D341Med (cell line): ENCODE data around the gene HTR4.
"Not testable (repeated sequence)": the region's sequence is repeated elsewhere in the genome, so short reads cannot be mapped to it uniquely, and the experiment has no call there.

Experiments
- DNase-seq: peaks from one replicate; pipeline ENCODE4 v3.0.0; 2012; ENCODE audit warnings: low spot score

The HTR4 gene

DNA sequence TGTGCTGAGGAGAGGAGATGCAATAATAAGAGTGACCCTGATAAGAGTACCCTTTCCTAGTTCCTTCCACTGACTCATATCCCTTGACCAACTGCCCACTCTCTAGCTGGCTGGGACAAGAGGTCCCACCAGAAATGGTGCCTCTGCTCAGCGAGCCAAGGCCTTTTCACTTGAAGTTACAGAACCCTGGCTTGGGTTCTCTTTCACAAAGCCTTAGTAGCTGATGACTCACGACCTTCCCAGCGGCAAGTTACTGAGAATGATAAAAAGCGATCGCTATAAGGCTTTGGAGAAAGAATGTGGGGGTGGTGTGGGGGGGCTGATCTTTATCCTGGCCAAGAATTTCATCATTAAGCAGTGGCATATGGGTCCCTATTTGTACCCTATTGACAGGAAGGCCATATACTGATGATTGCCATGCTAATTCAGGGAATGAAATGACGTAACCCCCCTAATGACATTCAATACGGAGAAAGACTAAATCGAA is 180.3 kb downstream of the HTR4 start:
- no peak for DNase-seq

DNA sequence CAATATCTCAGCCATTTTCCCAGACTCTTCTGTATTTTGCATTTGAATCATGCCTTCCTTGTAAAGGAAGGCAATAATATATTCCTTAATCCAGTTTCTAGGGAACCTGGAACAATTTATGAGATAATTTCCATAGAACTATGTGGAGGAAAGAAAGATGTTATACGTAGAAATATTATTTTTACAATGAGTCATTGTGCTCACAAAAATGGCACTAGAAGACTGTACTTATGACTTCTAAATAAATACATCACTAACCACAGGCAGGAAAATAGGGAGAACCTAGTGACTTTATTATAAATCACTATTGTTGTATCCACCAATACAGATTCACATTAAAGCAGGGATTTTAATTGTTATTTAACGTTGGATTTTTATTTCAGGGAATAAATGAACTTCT is 182.9 kb downstream of the HTR4 start:
- no peak for DNase-seq

DNA sequence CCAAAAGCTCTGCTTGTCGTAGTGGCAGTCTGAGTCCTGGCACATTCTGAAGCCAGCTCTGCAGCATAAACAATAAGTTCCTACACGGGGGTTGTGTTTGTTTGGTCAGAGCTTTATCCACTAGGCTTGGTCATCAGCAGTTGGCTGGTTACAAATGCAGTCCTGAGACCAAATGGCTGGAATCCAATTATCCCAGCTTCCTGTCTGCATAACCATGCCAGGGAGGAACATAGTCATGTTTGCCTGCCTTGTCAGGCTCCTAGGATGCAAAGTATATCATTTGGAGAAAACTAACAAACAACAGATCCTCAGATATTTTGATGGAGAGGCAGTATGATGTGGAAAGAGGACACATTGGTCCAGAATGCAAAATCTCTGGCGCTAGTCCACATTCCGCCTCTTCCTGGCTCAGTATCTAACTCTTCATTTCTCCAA is 184.8 kb downstream of the HTR4 start:
- DNase-seq, result no peak

DNA sequence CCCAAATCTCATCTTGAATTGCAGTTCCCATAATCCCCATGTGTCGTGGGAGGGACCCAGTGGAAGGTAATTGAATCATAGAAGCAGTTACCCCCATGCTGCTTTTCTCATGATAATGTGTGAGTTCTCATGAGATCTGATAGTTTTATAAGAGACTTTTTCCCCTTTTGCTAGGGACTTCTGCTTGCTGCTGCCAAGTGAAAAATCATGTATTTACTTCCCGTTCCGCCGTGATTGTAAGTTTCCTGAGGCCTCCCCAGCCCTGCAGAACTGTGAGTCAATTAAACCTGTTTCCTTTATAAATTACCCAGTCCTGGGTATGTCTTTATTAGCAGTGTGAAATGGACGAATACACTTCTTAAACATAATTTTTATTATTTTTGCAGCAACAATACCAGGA is 185.6 kb downstream of the HTR4 start:
- DNase-seq, result not testable (repeated sequence)

DNA sequence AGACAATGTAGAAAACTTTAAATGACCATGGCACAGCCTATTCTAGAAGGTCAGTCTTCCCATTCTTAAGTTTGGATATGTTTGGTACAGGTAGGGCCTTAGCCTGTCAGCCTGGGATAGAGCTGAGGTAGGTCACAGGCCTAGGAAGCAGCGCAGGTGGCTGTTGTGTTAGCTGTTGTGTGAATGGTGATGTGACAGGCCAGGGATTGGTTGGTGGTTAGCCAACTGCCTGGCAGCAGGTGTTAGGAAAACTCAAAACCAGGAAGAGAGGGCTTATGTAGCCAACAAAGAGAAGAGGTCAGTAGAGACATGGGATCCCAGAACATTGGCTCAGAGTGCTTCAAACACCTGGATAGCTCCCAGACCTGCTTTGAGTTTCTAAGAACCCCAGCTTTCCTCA is 186.4 kb downstream of the HTR4 start:
- no peak for DNase-seq

DNA sequence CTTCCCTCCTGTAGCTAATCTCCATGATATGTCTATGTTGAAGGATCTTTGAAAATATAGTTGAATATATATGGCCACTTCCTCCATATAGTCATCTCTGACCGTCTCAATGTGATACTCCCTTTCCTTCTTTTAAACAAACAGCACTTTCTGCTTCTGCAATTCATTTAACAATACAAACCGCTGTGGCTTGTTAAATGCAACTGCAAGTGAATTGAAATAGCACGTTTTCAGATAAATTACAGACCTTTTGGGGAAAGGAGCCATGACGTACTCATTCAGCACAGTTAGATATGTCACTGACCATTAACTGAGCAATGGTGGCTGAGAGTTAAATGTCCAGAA is 188.1 kb downstream of the HTR4 start:
- DNase-seq, result no peak

DNA sequence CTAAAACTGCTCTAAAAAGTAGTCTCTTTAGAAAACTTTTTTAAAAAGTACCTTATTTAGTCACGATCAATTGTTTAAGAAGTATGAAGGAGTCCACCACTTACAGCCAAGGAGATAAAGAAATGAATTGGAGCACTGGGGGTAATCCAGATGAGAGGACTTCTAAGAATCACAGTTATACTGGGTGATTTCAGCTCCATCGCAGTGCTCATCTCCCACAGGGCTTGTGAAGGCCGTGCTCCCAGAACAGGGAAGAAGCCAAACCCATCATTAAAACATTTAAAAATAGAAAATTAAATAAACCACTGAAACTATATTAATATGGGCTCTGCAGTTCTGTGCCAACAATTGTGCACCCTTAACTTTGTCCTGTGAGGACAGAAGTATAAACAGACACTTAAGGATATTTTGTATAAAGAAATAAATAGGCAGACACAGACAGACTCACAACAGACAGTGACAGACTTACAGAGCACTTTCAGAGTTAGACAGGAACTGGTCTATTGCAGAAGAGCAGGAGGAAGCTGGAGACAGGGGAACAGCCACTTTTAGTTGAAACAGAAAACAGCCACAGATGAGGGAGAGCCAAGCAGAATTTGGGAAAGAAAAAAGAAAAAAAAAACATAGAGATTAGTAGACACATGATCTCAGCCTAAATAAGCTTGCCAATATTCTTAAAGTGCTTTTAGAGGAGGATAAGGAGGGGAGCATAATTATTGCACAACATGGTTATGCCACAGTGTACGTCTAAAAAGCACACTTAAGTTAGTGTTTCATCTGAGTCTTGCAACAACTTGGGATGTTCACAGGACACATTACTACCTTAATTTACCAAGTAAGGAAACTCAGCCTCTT is 188.7 kb downstream of the HTR4 start:
- no peak for DNase-seq

DNA sequence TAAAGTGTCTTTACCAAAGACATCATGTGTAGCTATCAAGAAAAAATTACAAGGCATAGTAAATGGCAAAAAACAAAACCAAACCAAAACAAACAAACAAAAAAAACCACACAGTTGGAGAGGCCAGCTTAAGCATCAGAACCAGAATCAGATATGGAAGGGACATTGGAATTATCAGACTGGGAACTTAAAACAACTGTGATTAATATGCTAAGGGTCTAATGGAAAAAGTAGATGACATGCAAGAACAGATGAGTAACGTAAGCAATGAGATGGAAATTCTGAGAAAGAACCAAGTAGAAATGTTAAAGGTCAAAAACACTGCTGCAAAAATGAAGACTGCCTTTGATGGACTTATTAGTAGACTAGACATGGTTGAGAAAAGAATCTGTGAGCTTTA is 194.7 kb downstream of the HTR4 start:
- no peak for DNase-seq

DNA sequence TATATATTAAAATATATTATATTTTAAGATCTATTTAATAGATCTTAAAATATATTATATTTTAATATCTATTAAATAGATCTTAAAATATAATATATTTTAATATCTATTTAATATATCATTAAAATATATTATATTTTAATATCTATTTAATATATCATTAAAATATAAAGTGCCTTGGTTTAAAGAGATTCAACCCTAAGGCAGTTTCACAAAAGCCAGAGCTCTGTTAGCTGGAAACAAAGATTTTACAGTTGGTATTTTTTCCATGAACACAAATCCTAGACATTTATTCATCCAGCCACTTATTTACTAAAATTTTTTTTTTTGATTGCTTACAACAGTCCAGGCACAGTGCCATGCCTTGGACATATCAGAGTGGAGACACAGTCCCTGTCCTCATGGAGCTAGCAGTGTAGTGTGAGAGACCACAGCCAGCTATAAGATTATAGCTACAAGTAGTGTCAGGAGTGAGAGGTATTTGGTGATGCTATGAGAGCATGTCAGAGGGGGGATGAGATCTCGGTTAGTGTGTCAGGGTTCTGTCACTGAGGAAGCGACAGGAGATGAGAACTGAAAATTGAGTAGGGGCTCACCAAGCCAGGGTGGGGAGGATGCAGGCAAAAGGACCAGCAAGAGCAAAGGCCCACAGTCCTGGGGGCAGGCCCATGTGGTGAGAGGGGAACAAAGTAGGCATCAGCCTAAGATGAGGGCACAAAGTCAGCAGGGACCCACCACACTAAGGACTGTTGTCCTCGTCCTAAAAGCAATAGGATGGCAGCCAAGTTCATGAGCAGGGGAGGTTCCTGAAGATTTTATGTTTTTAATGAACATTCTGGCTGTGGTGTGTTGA is 196.1 kb downstream of the HTR4 start:
- no peak for DNase-seq

DNA sequence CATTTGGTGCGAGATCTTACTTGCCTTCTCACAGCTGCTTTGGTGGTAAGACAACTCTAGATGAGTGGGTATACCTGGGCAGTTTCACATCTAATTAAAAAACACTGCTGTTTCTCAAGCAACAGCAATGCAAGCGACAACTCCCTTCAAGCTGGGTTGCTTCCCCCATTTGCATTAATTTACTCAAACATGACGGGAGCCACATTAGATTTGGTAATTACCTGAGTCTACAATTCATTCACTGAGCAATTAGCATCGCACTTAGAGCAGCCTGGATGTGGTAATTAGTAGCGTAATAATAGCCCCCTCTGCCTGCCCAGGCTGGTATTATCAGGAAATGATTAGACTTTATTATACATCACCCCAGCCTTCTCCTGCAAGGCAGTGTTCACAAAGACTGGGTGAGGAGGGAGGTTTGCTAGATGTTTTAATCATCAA is 197.1 kb downstream of the HTR4 start:
- peak; percentile 63 for DNase-seq

DNA sequence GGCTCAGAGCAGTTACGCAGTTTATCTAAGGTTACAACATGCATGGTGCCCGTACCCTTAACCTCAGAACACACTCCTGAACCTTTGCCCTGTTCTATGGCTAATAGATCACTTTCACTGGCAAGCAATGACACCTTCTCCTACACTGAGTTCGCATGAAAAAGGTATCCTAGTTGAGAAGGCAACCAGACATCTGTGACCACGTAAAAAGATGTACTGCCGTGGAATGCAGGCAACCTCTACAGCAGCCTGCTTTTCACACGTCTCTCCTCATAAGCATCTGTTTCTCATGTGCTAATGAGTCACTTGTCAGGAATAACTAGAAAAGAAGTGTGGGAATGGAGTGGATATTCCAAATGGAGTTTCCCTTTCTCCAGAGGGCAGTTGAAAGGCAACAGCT is 199.1 kb downstream of the HTR4 start:
- DNase-seq, result no peak

DNA sequence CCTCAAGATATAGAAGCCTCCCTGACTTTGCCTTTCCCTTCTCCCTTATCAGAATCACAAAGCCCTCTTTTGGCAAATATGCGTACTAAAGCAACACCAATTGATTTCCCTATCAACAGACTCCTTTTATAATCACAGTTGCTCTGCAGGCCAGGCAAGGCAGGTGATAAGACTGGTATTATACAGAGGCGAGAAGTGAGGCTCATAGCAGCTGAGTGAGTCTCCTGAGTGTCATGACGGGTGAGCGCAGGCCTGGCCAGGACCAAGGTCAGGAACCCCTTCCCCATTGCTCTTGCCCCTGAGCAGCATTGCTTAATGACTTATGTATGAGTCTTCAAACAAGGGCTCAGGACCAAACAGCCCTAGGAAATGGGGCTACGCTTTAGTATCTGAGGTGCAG is 199.8 kb downstream of the HTR4 start:
- DNase-seq, result no peak

DNA sequence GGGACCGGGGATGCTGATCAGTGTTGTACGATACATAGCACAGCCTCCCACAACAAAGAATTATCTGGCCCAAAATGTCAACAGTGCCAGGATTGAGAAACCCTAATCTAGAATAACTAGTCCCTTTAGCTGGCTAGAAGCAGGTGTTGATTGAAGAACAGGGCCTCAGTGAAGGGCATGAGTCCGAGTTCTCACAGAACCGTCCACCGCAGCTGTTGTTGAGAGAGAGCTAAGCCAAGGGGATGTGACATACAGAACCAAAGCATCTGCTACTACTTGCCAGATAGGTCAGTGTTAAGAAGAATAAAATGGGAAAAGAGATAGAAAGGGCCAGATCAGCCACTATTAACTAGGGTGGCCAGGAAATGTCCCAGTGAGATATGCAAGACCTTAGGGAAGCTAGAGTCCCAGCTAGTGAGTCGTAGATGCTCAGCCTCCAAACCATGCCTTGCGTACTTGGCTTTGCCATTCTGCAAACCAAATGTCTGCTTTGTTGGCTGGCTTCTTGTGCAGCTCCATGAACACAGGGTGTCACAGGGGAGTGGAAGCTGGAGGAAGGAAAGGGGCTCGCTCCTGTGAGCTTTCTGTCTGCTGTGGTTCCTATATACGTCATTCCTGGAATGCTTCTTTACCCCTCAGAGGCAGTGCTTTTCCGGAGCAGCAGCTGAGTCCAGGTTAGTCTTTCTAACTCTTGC is 201.7 kb downstream of the HTR4 start:
- no peak for DNase-seq

DNA sequence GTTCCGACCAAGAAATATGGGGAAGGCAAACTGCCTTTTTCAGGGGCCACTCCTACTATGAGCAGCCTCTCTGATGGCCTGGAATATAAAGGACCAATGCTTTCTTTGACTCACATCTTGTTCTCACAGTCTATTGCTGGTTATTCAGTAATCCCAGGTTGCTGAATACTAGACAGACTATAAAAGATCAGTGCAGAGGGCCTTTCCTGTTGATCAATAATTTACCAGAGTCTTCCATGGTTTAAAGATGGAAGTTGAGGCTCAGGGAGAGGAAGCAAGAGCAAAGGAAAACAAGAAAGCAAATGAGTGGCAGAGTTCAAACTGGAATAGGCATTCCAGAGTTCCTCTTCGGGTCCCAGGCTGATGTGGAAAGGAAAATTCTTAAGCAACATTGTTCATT is 207.7 kb downstream of the HTR4 start:
- DNase-seq, result no peak

DNA sequence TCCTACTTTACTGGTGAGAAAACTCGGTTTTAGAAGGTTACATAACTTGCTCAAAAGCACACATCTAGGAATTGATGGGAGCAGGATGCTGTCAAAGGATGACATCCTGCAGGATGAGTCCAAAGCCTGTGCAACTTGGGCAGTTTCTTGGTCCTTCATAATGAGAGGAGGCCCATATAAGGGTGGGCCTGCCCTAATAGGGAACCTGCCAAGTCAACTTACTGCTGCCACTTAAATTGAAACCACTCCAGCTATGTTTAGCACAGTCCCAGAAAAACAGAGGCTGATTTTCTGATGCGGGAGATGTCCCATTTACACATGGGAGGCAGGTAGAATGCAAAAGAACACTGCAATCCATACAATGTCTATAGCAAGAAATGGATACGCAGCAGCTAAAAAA is 208.7 kb downstream of the HTR4 start:
- no peak for DNase-seq

DNA sequence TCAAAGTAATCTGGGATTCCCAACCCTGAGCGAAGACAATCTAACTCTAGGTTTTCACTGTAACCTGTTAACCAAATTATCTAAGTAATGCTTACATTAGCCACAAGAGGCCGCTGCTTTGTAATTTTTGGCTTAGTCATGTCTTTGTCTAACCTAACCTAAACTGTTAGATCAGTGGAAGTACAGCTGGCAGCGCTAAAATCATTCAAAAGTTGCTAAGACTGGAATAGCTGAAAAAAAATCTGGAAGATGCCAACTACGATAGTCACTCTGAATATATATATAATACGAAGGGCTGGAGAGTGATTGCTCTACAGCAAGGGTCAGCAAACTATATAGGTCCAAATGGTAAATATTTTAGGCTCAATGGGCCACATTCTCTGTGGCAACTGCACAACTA is 210.3 kb downstream of the HTR4 start:
- DNase-seq, result peak; percentile 41

DNA sequence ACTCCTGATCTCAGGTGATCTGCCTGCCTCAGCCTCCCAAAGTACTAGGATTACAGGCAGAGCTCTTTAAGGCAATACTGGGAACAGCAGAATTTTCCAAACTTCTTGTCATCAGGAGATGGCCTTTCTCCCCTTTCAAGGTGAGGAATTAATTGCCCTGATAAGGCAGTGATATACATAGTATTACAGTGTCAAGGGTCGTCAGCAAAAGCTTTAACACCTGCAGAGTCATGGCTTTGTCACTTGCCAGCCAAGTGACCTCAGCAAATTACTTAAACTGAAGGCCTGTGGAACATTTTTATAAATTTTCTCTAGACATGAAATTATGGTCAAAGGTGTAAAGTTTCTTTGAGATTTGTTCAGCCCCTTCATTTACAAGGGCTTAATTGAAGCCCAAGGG is 211.1 kb downstream of the HTR4 start:
- DNase-seq, result no peak

DNA sequence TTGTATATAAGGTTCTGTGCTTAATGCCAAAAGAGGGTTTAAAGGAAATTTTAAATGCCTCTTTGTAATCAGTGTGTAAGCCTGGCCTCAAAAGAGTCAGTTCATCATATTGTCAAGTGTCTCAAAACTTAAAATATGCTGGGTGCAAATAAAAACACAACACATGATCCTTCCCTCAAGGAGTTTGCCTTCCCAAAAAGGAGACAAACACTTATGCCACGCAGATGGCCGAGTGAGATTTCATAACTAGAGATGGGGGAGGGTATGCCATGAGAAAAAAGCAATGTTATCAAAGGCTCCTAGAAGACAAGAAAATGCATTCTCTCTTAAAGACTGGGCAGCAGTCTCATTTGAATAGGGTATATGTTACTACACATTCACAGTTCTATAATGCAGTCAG is 215.4 kb downstream of the HTR4 start:
- DNase-seq, result no peak

DNA sequence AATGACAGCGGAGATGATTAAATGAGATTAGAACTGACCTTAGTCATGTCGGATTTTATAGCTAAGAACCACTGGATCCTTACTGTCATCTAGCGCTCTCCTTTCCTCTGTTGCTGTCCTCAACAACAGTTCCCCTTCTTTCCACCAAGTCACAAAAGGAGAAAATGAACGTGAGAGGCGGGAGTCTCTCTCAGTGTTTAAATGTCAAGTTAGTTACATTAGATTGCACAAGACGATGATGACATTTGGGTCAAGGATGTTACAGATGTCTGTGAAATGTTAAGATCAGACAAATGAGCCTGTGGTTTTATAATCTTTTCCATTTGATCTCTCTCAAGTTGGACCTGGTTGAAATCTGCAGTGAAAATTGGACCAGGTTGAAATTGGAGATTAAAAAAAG is 217.1 kb downstream of the HTR4 start:
- no peak for DNase-seq

DNA sequence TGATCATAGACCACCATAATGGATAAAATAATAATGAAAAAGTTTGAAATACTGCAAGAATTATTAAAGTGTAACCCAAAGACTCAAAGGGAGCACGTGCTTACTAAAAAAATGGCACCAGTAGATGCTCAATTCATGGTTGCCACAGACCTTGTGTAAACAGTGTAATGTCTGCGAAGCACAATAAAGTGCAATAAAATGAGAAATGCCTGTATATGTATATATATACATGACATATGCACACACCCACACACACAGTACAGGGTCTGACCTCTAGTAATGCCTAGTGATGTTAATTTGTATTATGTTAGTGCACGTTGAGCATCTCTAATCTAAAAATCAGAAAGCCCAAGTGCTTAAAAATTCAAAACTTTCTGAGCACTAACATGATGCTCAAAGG is 218.3 kb downstream of the HTR4 start:
- no peak for DNase-seq

DNA sequence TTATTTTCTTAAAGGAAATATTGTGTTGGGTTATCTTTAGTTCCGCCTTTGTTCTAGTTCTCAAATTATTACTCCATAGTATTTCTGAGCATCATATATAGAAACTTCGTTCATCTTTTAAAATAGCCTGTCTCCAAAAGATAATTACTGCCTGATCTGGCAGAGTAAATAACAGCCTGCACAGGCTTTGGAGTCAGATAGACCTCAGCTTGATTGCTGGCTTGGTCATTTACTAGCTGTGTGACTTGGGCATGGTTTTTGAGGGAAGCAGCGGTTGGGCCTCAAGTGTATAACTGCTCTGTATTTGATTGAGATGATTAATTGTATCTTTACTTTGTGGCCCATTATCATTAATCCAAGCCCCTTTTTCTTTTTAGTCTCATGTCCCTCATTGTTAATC is 220.5 kb downstream of the HTR4 start:
- DNase-seq, result no peak
